ENCODE measurements around the gene PCDHGA1. TPM values are rescaled to one million over a fixed set of nuclear protein-coding genes. Genes with fewer than 3 reads are reported as not detected.

PCDHGA1 gene
- total and polyA plus RNA-seq, 2 experiments from 2014 or later, result 0.33 TPM; not detected in 1

DNA sequence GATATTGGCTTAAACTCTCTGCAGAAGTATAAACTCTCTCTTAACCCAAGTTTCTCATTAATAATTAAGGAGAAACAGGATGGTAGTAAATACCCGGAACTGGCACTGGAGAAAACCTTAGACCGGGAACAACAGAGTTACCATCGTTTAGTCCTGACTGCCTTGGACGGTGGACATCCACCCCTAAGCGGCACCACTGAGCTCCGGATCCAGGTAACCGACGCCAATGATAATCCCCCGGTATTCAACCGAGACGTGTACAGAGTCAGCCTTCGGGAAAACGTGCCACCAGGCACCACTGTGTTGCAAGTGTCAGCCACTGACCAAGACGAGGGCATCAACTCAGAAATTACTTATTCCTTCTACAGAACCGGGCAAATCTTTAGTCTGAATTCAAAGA is 68.3 kb downstream of the PCDHGA1 start:
- no peaks in the 10 kb centered on the region for H3K79me2 ChIP-seq
- H3K36me3 ChIP-seq (replicated peaks; ENCODE audit: insufficient read depth, low read depth), result no peaks in the 10 kb centered on the region
- H3K27me3 ChIP-seq, result no peaks in the 10 kb centered on the region
- H2AFZ ChIP-seq, result no peak overlapping the region
- H3K4me1 ChIP-seq (ENCODE audit: insufficient read depth), result no peaks in the 10 kb centered on the region
- H3K9me2 ChIP-seq (replicated peaks; ENCODE audit: insufficient read depth), result no peaks in the 10 kb centered on the region
- peaks cover 44% of the 10 kb centered on the region for H3K9me3 ChIP-seq (ENCODE audit: low read depth)
- TF ChIP-seq EZH2 (IDR thresholded peaks at IDR 0.05; ENCODE audit: borderline replicate concordance) (no peak), EZH2phosphoT487 (IDR thresholded peaks at IDR 0.05; ENCODE audit: low read depth, severe bottlenecking, unreplicated experiment) (no peak), CTCF (IDR thresholded peaks at IDR 0.05; ENCODE audit: poor library complexity) (no peak)
- H3K4me2 ChIP-seq, result no peak overlapping the region
- no peak overlapping the region for H3K27ac ChIP-seq
- H3K4me3 ChIP-seq, result no peak overlapping the region
- 96% methylated on average over 15 of the region's 15 CpGs for WGBS (ENCODE audit: low lambda C conversion rate, missing lambda C conversion rate)
- no peak for DNase-seq (ENCODE audit: low spot score)
- no peaks in the 10 kb centered on the region for H4K20me1 ChIP-seq (ENCODE audit: insufficient read depth, poor library complexity, severe bottlenecking)

GRCh38 chr5:141399555-141400258 is 69.4 kb downstream of the PCDHGA1 start:
- Histone ChIP-seq H2AFZ (no peak overlapping the region), H3K4me1 (ENCODE audit: insufficient read depth) (no peaks in the 10 kb centered on the region), H3K79me2 (no peaks in the 10 kb centered on the region), H4K20me1 (ENCODE audit: insufficient read depth, poor library complexity, severe bottlenecking) (no peaks in the 10 kb centered on the region), H3K9me3 (ENCODE audit: low read depth) (peaks cover 37% of the 10 kb centered on the region), H3K9me2 (replicated peaks; ENCODE audit: insufficient read depth) (no peaks in the 10 kb centered on the region), H3K36me3 (replicated peaks; ENCODE audit: insufficient read depth, low read depth) (no peaks in the 10 kb centered on the region), H3K4me2 (no peak overlapping the region), H3K27me3 (no peaks in the 10 kb centered on the region), H3K4me3 (no peak overlapping the region), H3K27ac (no peak overlapping the region)
- WGBS (ENCODE audit: low lambda C conversion rate, missing lambda C conversion rate), result 96% methylated on average over 60 of the region's 61 CpGs
- no peak for DNase-seq (ENCODE audit: low spot score)
- TF ChIP-seq CTCF (IDR thresholded peaks at IDR 0.05; ENCODE audit: poor library complexity) (no peak), EZH2 (IDR thresholded peaks at IDR 0.05; ENCODE audit: borderline replicate concordance) (no peak), EZH2phosphoT487 (IDR thresholded peaks at IDR 0.05; ENCODE audit: low read depth, severe bottlenecking, unreplicated experiment) (no peak)

- DNase-seq (ENCODE audit: low spot score), result no peak
- no peaks in the 10 kb centered on the region for H3K79me2 ChIP-seq
- H2AFZ ChIP-seq, result no peak within 1 kb of the TSS
- H3K9me2 ChIP-seq (replicated peaks; ENCODE audit: insufficient read depth), result no peaks in the 10 kb centered on the region
- 95% methylated on average over 27 of the region's 27 CpGs for WGBS (ENCODE audit: low lambda C conversion rate, missing lambda C conversion rate)
- no peaks in the 10 kb centered on the region for H3K4me1 ChIP-seq (ENCODE audit: insufficient read depth)
- H3K9me3 ChIP-seq (ENCODE audit: low read depth), result peaks cover 17% of the 10 kb centered on the region
- H3K27ac ChIP-seq, result no peak within 1 kb of the TSS
- no peak within 1 kb of the TSS for H3K4me3 ChIP-seq
- no peaks in the 10 kb centered on the region for H3K27me3 ChIP-seq
- peaks cover 2% of the 10 kb centered on the region for H3K36me3 ChIP-seq (replicated peaks; ENCODE audit: insufficient read depth, low read depth)
- no peaks in the 10 kb centered on the region for H4K20me1 ChIP-seq (ENCODE audit: insufficient read depth, poor library complexity, severe bottlenecking)
- no peak within 1 kb of the TSS for H3K4me2 ChIP-seq
- TF ChIP-seq EZH2 (IDR thresholded peaks at IDR 0.05; ENCODE audit: borderline replicate concordance) (no peak), CTCF (IDR thresholded peaks at IDR 0.05; ENCODE audit: poor library complexity) (no peak)
These were observed 72.4 kb downstream of the PCDHGA1 start, which contains the start of gene PCDHGA9 for GRCh38 chr5:141402553-141403243. Gene PCDHGA9 (plus strand): TSS chr5:141402778. CDS start chr5:141402953, 175 bp downstream.

Measured in hepatocyte (in vitro differentiated cells).